OCI-M2 (cell line): ENCODE results near the gene NAB1.

Experiments
- DNase-seq: peaks from one replicate; lab custom pipeline; 2025; ENCODE audit not compliant: unreplicated experiment; lab: John Stamatoyannopoulos, UW

Gene NAB1

GRCh38 chr2:190713471-190713870 lies 64.6 kb downstream of the NAB1 start:
- no peak for DNase-seq

DNA sequence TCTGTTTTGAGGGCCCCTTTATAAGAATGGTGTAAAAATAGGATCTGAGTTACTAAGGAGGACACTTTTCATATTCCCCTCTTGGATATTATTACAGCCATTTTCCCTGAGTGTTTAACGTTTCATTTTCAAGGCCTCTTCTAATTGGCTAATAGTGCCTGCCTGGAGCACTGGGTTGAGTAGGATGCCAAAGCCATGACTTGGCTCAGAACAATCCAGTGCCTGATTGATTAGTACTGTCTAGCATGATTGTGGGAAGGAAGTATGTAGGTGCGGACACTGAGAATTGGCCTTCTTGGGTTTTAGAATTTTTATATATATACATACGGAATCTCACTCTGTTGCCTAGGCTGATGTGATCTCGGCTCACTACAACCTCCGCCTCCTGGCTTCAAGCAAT lies 66.1 kb downstream of the NAB1 start:
- DNase-seq: no peak

GRCh38 chr2:190716176-190716807 lies 67.4 kb downstream of the NAB1 start:
- no peak for DNase-seq

DNA sequence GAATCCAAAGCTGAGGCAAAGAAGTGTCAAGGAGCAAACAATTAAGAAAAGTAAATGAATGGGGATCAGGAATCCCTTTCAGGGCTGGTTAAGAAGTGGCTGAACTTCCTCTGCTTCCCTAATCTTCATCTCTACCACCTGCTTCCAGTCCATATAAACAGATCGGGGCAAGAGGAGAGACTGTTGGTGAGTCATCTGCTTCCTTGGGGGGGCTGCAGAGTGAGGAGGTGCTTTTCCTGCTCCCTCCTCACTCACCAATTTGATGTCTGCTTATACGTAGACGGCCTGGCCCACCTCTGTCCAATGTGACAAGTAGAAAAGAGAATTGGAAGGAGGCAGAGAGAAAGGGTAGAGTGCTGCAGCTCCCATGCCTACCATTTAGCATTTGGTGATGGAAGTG lies 68.4 kb downstream of the NAB1 start:
- no peak for DNase-seq

DNA sequence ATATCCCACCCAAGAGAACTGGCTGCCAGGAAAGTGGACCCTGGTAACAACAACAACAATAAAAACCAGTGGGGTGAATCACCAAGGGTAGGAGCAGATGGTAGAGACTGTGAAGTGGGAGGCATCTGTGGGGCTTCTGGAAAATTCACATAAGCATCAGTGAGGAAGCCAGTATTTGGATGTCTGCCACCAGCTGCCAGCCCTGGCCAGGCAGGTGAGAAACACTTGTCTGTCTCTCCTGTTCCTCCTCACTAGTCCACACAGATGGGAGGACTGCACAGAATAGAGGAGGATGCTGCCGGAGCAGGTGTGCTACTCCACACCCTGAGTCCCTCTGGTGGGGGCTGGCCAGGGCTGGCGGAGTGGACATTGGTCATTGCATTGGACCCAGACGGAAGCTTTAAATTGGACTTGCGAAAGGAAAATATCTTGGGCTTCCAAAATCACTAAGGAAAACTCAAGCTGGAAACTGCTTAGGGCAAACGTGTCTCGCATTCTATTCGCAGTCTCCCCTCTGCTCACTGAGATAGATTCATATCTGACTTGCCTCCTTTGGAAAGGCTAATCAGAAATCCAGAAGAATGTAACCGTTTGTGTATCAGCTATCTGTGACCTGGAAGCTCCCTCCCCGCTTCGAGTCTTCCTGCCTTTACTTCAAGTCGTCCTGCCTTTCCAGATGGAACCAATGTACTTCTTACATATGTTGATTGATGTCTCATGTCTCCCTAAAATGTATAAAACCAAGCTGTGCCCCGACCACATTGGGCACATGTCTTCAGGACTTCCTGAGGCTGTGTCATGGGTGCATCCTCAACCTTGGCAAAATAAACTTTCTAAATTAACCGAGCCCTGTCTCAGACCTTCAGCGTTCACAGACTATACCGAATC lies 69.1 kb downstream of the NAB1 start:
- DNase-seq: no peak

DNA sequence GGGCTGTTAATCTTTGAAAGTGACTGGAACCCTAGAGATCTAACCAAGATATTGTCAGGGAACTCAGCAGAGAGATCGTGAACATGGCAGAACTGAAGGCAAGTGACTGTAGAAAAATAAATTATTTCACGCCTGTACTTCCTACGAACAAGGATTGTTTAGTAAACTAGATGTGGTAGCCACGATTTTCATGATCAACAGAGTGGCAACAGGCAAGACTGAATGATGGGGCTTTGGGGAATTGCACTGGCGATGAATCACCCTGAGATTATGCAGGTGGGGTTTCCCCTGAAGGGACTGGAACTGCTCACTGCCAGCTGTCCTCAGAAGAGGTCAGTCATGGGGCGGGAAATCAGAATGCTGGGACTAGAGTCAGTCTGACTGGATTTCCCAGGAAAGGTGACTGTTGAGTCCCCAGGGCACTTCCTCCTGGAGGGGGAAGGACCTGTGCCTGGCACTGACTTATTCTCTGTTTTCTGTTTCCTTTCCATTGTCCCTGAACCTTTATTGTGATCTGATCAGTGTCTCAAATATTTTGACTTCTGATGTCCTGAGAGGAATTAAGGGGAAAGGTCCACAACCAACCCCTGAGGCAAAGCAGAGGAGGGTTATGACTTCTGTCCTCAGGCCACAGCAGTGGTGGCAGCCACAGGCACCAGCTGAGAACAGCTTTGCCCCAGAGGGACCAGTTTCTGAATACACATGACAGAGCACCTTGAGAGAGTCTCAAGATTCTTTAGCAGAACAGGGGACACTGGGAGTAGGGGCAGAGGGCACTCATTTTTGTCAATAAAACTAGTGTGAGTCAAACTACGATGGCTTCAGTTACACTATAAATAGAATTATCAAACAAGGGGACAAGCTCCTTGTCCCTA lies 70.0 kb downstream of the NAB1 start:
- no peak for DNase-seq

DNA sequence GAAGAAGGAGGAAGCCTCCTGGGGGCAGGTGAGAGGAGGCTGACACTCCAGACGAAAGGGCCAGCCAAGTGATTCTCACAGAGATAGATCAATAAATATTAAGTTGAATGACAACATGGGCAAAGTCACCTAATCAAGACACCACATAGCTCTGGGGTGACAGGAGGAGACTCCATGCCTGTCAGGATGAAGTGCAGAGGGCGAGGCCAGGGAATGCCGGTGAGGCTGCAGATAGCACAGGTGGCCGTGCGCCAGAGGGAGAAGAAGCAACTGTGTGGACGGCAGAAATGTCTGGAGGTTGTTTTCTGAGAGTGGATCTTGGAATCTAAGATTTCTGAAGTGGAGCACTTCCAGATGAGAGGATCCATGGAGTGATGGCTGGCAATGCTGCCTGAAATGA lies 71.4 kb downstream of the NAB1 start:
- DNase-seq: no peak

DNA sequence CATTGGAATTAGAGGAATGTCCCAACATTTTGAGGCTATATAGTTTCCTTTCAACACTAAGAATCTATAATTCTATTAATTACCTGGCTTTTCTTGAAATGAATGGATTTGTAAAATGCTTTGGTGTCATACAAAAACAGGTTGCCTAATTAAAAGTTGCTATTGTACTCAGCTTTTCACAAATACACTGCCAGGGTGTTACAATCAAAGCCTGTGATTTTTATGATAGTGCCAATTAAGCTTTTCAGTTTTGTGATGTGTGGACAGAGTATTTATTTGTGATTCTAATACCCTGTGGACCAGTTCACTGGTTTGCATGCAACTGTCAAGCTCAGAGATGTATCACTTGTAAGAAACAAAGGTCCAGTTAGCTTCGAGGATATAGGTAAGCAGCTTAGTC lies 71.8 kb downstream of the NAB1 start:
- no peak for DNase-seq

- DNase-seq: no peak
These were observed 73.3 kb downstream of the NAB1 start for GRCh38 chr2:190722061-190722759.

DNA sequence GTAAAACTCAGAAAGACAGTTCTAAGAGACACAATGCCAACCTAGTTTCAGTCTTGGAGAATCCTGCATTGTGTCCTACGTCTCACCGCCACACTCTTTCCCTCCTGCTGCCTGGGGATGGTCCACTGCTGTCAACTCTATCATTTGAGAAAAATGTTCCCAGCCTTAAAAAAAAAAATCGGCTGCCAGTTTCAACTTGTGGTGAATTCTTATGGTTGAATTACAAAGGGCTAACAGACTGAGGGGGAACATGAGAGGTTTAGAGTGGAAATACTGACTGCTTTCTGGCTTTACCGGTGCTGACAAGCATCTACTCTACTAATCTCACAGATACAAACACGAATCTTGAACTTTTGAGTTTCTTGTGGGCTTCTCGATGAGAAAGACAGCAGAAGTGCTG lies 74.0 kb downstream of the NAB1 start:
- DNase-seq: no peak

GRCh38 chr2:190723397-190724090 lies 74.7 kb downstream of the NAB1 start:
- no peak for DNase-seq

- DNase-seq: no peak
These were observed 77.4 kb downstream of the NAB1 start for GRCh38 chr2:190726255-190726654.

DNA sequence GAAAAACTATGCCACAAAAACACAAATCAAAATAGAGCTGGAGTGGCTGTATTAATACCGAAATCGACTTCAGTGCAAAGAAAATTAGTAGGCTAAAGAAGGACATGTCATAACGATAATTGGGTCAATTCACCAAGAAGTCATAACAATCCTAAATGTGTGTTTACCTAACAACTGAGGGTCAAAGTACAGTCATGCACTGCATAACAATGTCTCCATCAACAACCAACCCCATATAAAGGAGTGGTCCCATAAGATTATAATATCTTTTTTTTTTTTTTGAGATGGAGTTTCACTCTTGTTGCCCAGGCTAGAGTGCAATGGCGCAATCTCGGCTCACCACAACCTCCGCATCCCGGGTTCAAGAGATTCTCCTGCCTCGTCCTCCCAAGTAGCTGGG lies 87.5 kb downstream of the NAB1 start:
- DNase-seq: no peak

GRCh38 chr2:190740449-190740848 lies 91.6 kb downstream of the NAB1 start:
- DNase-seq: no peak
